ENCODE data around the gene SULF2. TPM values are rescaled to one million over a fixed set of nuclear protein-coding genes. Genes with fewer than 3 reads are reported as not detected.
A peak's percentile ranks its signal among the peaks of the same experiment; 100 is the strongest.

SULF2 gene
- total and polyA plus RNA-seq, 5 experiments from 2014 or later = 0.65 to 1.4 TPM; not detected in 3

GRCh38 chr20:47682916-47683315 lies 102.4 kb downstream of the SULF2 start:
- DNase-seq = no peak
- Mint-ChIP-seq H3K27me3 (peaks cover 0 to 2% (median 0%) of the 10 kb centered on the region in 5 donors), H3K4me1 (peaks cover 0 to 5% (median 2%) of the 10 kb centered on the region in 4 donors), H3K4me3 (peak overlapping the region in 1 of 10 donors; percentile 19), H3K36me3 (no peaks in the 10 kb centered on the region), H3K27ac (no peak overlapping the region), H3K9me3 (no peaks in the 10 kb centered on the region)
- POLR2A ChIA-PET = no interaction called here
- ATAC-seq = no peak

GRCh38 chr20:47682028-47682783 lies 103.1 kb downstream of the SULF2 start:
- no peaks in the 10 kb centered on the region for H3K27me3 Mint-ChIP-seq
- no peak overlapping the region for H3K27ac Mint-ChIP-seq
- POLR2A ChIA-PET = no interaction called here
- ATAC-seq (no peak), DNase-seq (no peak)
- H3K9me3 Mint-ChIP-seq = no peaks in the 10 kb centered on the region
- H3K36me3 Mint-ChIP-seq = no peaks in the 10 kb centered on the region
- peaks cover 2 to 5% (median 4%) of the 10 kb centered on the region in 4 donors for H3K4me1 Mint-ChIP-seq
- peak overlapping the region in 1 of 10 donors; percentile 19 for H3K4me3 Mint-ChIP-seq

GRCh38 chr20:47680804-47681529 lies 104.3 kb downstream of the SULF2 start:
- Mint-ChIP-seq H3K27me3 (no peaks in the 10 kb centered on the region), H3K27ac (no peak overlapping the region), H3K4me3 (no peak overlapping the region), H3K9me3 (no peaks in the 10 kb centered on the region), H3K36me3 (no peaks in the 10 kb centered on the region), H3K4me1 (peaks cover 2 to 5% (median 4%) of the 10 kb centered on the region in 4 donors)
- ATAC-seq = no peak
- POLR2A ChIA-PET = interaction anchor here (0.6 kb wide), 1 partner anchor 381 kb away, joined by 5 read pairs; no protein-coding TSS in a partner anchor
- DNase-seq = no peak

GRCh38 chr20:47679462-47679861 lies 105.8 kb downstream of the SULF2 start:
- DNase-seq (no peak), ATAC-seq (no peak)
- Mint-ChIP-seq H3K4me3 (peak overlapping the region in 1 of 10 donors; percentile 26), H3K4me1 (peaks cover 2 to 5% (median 4%) of the 10 kb centered on the region in 4 donors), H3K36me3 (no peaks in the 10 kb centered on the region), H3K27me3 (no peaks in the 10 kb centered on the region), H3K27ac (peak overlapping the region in 3 of 10 donors; percentile 47 to 68 (median 58)), H3K9me3 (no peaks in the 10 kb centered on the region)
- POLR2A ChIA-PET = no interaction called here

- H3K27ac Mint-ChIP-seq = no peak overlapping the region
Observed at GRCh38 chr20:47678536-47678935, 106.7 kb downstream of the SULF2 start.

GRCh38 chr20:47677635-47678453 lies 107.4 kb downstream of the SULF2 start:
- POLR2A ChIA-PET = no interaction called here
- Mint-ChIP-seq H3K4me3 (no peak overlapping the region), H3K27me3 (peaks cover 0 to 1% (median 0%) of the 10 kb centered on the region in 5 donors), H3K9me3 (no peaks in the 10 kb centered on the region), H3K4me1 (peaks cover 2 to 5% (median 4%) of the 10 kb centered on the region in 4 donors), H3K36me3 (no peaks in the 10 kb centered on the region), H3K27ac (peak overlapping the region in 3 of 10 donors; percentile 25 to 74 (median 31))
- DNase-seq (peak in 9 of 10 donors; percentile 24 to 59 (median 52)), ATAC-seq (peak; percentile 78 to 79)

More at GRCh38 chr20:47678536-47678935, 106.7 kb downstream of the SULF2 start:
- H3K27me3 Mint-ChIP-seq = peaks cover 0 to 1% (median 0%) of the 10 kb centered on the region in 5 donors
- H3K4me1 Mint-ChIP-seq = peaks cover 2 to 5% (median 4%) of the 10 kb centered on the region in 4 donors
- H3K36me3 Mint-ChIP-seq = no peaks in the 10 kb centered on the region
- no peaks in the 10 kb centered on the region for H3K9me3 Mint-ChIP-seq
- POLR2A ChIA-PET = no interaction called here
- no peak for DNase-seq
- no peak for ATAC-seq
- no peak overlapping the region for H3K4me3 Mint-ChIP-seq

GRCh38 chr20:47676912-47677634 lies 108.2 kb downstream of the SULF2 start:
- Mint-ChIP-seq H3K27ac (no peak overlapping the region), H3K27me3 (peaks cover 0 to 1% (median 0%) of the 10 kb centered on the region in 5 donors)
- POLR2A ChIA-PET = no interaction called here

GRCh38 chr20:47676219-47676721 lies 109.0 kb downstream of the SULF2 start:
- ATAC-seq (no peak), DNase-seq (no peak)
- H3K4me3 Mint-ChIP-seq = no peak overlapping the region
- H3K9me3 Mint-ChIP-seq = no peaks in the 10 kb centered on the region
- peaks cover 2 to 5% (median 5%) of the 10 kb centered on the region in 4 donors for H3K4me1 Mint-ChIP-seq
- no peak overlapping the region for H3K27ac Mint-ChIP-seq
- peaks cover 0 to 1% (median 0%) of the 10 kb centered on the region in 5 donors for H3K27me3 Mint-ChIP-seq
- POLR2A ChIA-PET = no interaction called here
- no peaks in the 10 kb centered on the region for H3K36me3 Mint-ChIP-seq

More at GRCh38 chr20:47676912-47677634, 108.2 kb downstream of the SULF2 start:
- Mint-ChIP-seq H3K36me3 (no peaks in the 10 kb centered on the region), H3K4me3 (no peak overlapping the region), H3K4me1 (peaks cover 2 to 5% (median 5%) of the 10 kb centered on the region in 4 donors), H3K9me3 (no peaks in the 10 kb centered on the region)
- ATAC-seq (peak in 1 of 2 donors; percentile 73), DNase-seq (peak in 1 of 10 donors; percentile 29)

GRCh38 chr20:47675190-47676142 lies 109.8 kb downstream of the SULF2 start:
- no peaks in the 10 kb centered on the region for H3K9me3 Mint-ChIP-seq
- H3K36me3 Mint-ChIP-seq = no peaks in the 10 kb centered on the region
- peak overlapping the region in 1 of 10 donors; percentile 15 for H3K4me3 Mint-ChIP-seq
- POLR2A ChIA-PET = no interaction called here
- no peak overlapping the region for H3K27ac Mint-ChIP-seq
- peaks cover 0 to 1% (median 0%) of the 10 kb centered on the region in 5 donors for H3K27me3 Mint-ChIP-seq
- peaks cover 2 to 5% (median 5%) of the 10 kb centered on the region in 4 donors for H3K4me1 Mint-ChIP-seq
- DNase-seq = no peak
- ATAC-seq = no peak

GRCh38 chr20:47674686-47675085 lies 110.6 kb downstream of the SULF2 start:
- ATAC-seq (no peak), DNase-seq (no peak)
- Mint-ChIP-seq H3K4me1 (peaks cover 2 to 5% (median 5%) of the 10 kb centered on the region in 4 donors), H3K27ac (no peak overlapping the region), H3K9me3 (no peaks in the 10 kb centered on the region), H3K36me3 (no peaks in the 10 kb centered on the region), H3K4me3 (peak overlapping the region in 1 of 10 donors; percentile 42), H3K27me3 (peaks cover 0 to 4% (median 0%) of the 10 kb centered on the region in 5 donors)
- POLR2A ChIA-PET = no interaction called here

- H3K4me3 Mint-ChIP-seq = no peak overlapping the region
- no peaks in the 10 kb centered on the region for H3K9me3 Mint-ChIP-seq
- DNase-seq (no peak), ATAC-seq (no peak)
- POLR2A ChIA-PET = no interaction called here
- H3K4me1 Mint-ChIP-seq = peaks cover 2 to 5% (median 3%) of the 10 kb centered on the region in 4 donors
- H3K27me3 Mint-ChIP-seq = peaks cover 0 to 4% (median 0%) of the 10 kb centered on the region in 5 donors
- H3K27ac Mint-ChIP-seq = no peak overlapping the region
- no peaks in the 10 kb centered on the region for H3K36me3 Mint-ChIP-seq
Observed at GRCh38 chr20:47674145-47674544, 111.1 kb downstream of the SULF2 start.

Measured in naive thymus-derived CD8-positive, alpha-beta T cell (primary cell).